ENCODE measurements around the gene SMARCA2. TPM values are rescaled to one million over a fixed set of nuclear protein-coding genes. Genes with fewer than 3 reads are reported as not detected.

Gene SMARCA2
- total and polyA plus RNA-seq, 4 donors: 143 to 161 (median 152) TPM

- Histone ChIP-seq H3K27me3 (ENCODE audit: control insufficient read depth, insufficient read depth, low read length) (no peaks in the 10 kb centered on the region), H3K9me3 (ENCODE audit: control insufficient read depth, insufficient read depth, low read length) (no peaks in the 10 kb centered on the region), H3K4me1 (ENCODE audit: control insufficient read depth, insufficient read depth, low read length) (no peaks in the 10 kb centered on the region), H3K36me3 (ENCODE audit: control insufficient read depth, insufficient read depth, low read length) (no peaks in the 10 kb centered on the region), H3K4me3 (ENCODE audit: low read depth, low read length) (no peak overlapping the region), H3K27ac (ENCODE audit: low read depth, low read length) (no peak overlapping the region)
- WGBS (ENCODE audit: insufficient coverage): 100% methylated on average over 3 of the region's 6 CpGs
- DNase-seq (ENCODE audit: low read depth in 4 of 6, low spot score in 6 of 6): no peak
These were observed 198.8 kb downstream of the SMARCA2 start for GRCh38 chr9:2213830-2214468.

GRCh38 chr9:2214707-2215106 is 199.6 kb downstream of the SMARCA2 start:
- H3K27ac ChIP-seq (ENCODE audit: low read depth, low read length): no peak overlapping the region
- no peaks in the 10 kb centered on the region for H3K4me1 ChIP-seq (ENCODE audit: control insufficient read depth, insufficient read depth, low read length)
- no peak overlapping the region for H3K4me3 ChIP-seq (ENCODE audit: low read depth, low read length)
- H3K9me3 ChIP-seq (ENCODE audit: control insufficient read depth, insufficient read depth, low read length): no peaks in the 10 kb centered on the region
- 74% methylated on average over 3 of the region's 5 CpGs for WGBS (ENCODE audit: insufficient coverage)
- H3K27me3 ChIP-seq (ENCODE audit: control insufficient read depth, insufficient read depth, low read length): no peaks in the 10 kb centered on the region
- no peak for DNase-seq (ENCODE audit: low read depth in 4 of 6, low spot score in 6 of 6)
- H3K36me3 ChIP-seq (ENCODE audit: control insufficient read depth, insufficient read depth, low read length): no peaks in the 10 kb centered on the region

- WGBS (ENCODE audit: insufficient coverage): no CpG with 5 or more reads among the region's 8 CpGs
- peak in 2 of 6 donors; percentile 38 to 47 for DNase-seq (ENCODE audit: low read depth in 4 of 6, low spot score in 6 of 6)
- Histone ChIP-seq H3K36me3 (ENCODE audit: control insufficient read depth, insufficient read depth, low read length) (no peaks in the 10 kb centered on the region), H3K27ac (ENCODE audit: low read depth, low read length) (no peak overlapping the region), H3K9me3 (ENCODE audit: control insufficient read depth, insufficient read depth, low read length) (no peaks in the 10 kb centered on the region), H3K4me3 (ENCODE audit: low read depth, low read length) (no peak overlapping the region), H3K27me3 (ENCODE audit: control insufficient read depth, insufficient read depth, low read length) (no peaks in the 10 kb centered on the region), H3K4me1 (ENCODE audit: control insufficient read depth, insufficient read depth, low read length) (no peaks in the 10 kb centered on the region)
These were observed 200.8 kb downstream of the SMARCA2 start for GRCh38 chr9:2215921-2216441.

GRCh38 chr9:2216591-2216990 is 201.4 kb downstream of the SMARCA2 start:
- H3K36me3 ChIP-seq (ENCODE audit: control insufficient read depth, insufficient read depth, low read length): no peaks in the 10 kb centered on the region
- no peak for DNase-seq (ENCODE audit: low read depth in 4 of 6, low spot score in 6 of 6)
- H3K4me1 ChIP-seq (ENCODE audit: control insufficient read depth, insufficient read depth, low read length): no peaks in the 10 kb centered on the region
- no peaks in the 10 kb centered on the region for H3K27me3 ChIP-seq (ENCODE audit: control insufficient read depth, insufficient read depth, low read length)
- H3K27ac ChIP-seq (ENCODE audit: low read depth, low read length): no peak overlapping the region
- WGBS (ENCODE audit: insufficient coverage): 90% methylated on average over 1 of the region's 2 CpGs
- no peak overlapping the region for H3K4me3 ChIP-seq (ENCODE audit: low read depth, low read length)
- H3K9me3 ChIP-seq (ENCODE audit: control insufficient read depth, insufficient read depth, low read length): no peaks in the 10 kb centered on the region

- Histone ChIP-seq H3K4me1 (ENCODE audit: control insufficient read depth, insufficient read depth, low read length) (no peaks in the 10 kb centered on the region), H3K9me3 (ENCODE audit: control insufficient read depth, insufficient read depth, low read length) (no peaks in the 10 kb centered on the region), H3K36me3 (ENCODE audit: control insufficient read depth, insufficient read depth, low read length) (no peaks in the 10 kb centered on the region), H3K27me3 (ENCODE audit: control insufficient read depth, insufficient read depth, low read length) (no peaks in the 10 kb centered on the region), H3K4me3 (ENCODE audit: low read depth, low read length) (no peak overlapping the region), H3K27ac (ENCODE audit: low read depth, low read length) (no peak overlapping the region)
- peak in 1 of 6 donors; percentile 14 for DNase-seq (ENCODE audit: low read depth in 4 of 6, low spot score in 6 of 6)
- WGBS (ENCODE audit: insufficient coverage): 57% methylated on average over 1 of the region's 3 CpGs
These were observed 202.4 kb downstream of the SMARCA2 start for GRCh38 chr9:2217540-2217939.

- Histone ChIP-seq H3K4me1 (ENCODE audit: control insufficient read depth, insufficient read depth, low read length) (no peaks in the 10 kb centered on the region), H3K4me3 (ENCODE audit: low read depth, low read length) (no peak overlapping the region), H3K27me3 (ENCODE audit: control insufficient read depth, insufficient read depth, low read length) (no peaks in the 10 kb centered on the region), H3K36me3 (ENCODE audit: control insufficient read depth, insufficient read depth, low read length) (no peaks in the 10 kb centered on the region), H3K27ac (ENCODE audit: low read depth, low read length) (no peak overlapping the region), H3K9me3 (ENCODE audit: control insufficient read depth, insufficient read depth, low read length) (no peaks in the 10 kb centered on the region)
- no CpG with 5 or more reads among the region's 3 CpGs for WGBS (ENCODE audit: insufficient coverage)
- DNase-seq (ENCODE audit: low read depth in 4 of 6, low spot score in 6 of 6): no peak
These were observed 204.9 kb downstream of the SMARCA2 start for GRCh38 chr9:2220036-2220435.

GRCh38 chr9:2227144-2227867 is 212.2 kb downstream of the SMARCA2 start:
- no peaks in the 10 kb centered on the region for H3K9me3 ChIP-seq (ENCODE audit: control insufficient read depth, insufficient read depth, low read length)
- no peaks in the 10 kb centered on the region for H3K36me3 ChIP-seq (ENCODE audit: control insufficient read depth, insufficient read depth, low read length)
- H3K4me1 ChIP-seq (ENCODE audit: control insufficient read depth, insufficient read depth, low read length): peaks cover 3% of the 10 kb centered on the region
- no peak for DNase-seq (ENCODE audit: low read depth in 4 of 6, low spot score in 6 of 6)
- H3K4me3 ChIP-seq (ENCODE audit: low read depth, low read length): no peak overlapping the region
- no peak overlapping the region for H3K27ac ChIP-seq (ENCODE audit: low read depth, low read length)
- 63% methylated on average over 3 of the region's 4 CpGs for WGBS (ENCODE audit: insufficient coverage)
- H3K27me3 ChIP-seq (ENCODE audit: control insufficient read depth, insufficient read depth, low read length): no peaks in the 10 kb centered on the region

- peak in 2 of 6 donors; percentile 21 to 32 for DNase-seq (ENCODE audit: low read depth in 4 of 6, low spot score in 6 of 6)
- H3K9me3 ChIP-seq (ENCODE audit: control insufficient read depth, insufficient read depth, low read length): no peaks in the 10 kb centered on the region
- no peaks in the 10 kb centered on the region for H3K27me3 ChIP-seq (ENCODE audit: control insufficient read depth, insufficient read depth, low read length)
- H3K36me3 ChIP-seq (ENCODE audit: control insufficient read depth, insufficient read depth, low read length): no peaks in the 10 kb centered on the region
- no peak overlapping the region for H3K4me3 ChIP-seq (ENCODE audit: low read depth, low read length)
- no CpG with 5 or more reads among the region's 2 CpGs for WGBS (ENCODE audit: insufficient coverage)
- H3K27ac ChIP-seq (ENCODE audit: low read depth, low read length): no peak overlapping the region
- peaks cover 3% of the 10 kb centered on the region for H3K4me1 ChIP-seq (ENCODE audit: control insufficient read depth, insufficient read depth, low read length)
These were observed 213.0 kb downstream of the SMARCA2 start for GRCh38 chr9:2228132-2228531.

- H3K27ac ChIP-seq (ENCODE audit: low read depth, low read length): no peak overlapping the region
These were observed 213.5 kb downstream of the SMARCA2 start for GRCh38 chr9:2228641-2229040.

More at GRCh38 chr9:2228641-2229040, 213.5 kb downstream of the SMARCA2 start:
- Histone ChIP-seq H3K4me3 (ENCODE audit: low read depth, low read length) (no peak overlapping the region), H3K36me3 (ENCODE audit: control insufficient read depth, insufficient read depth, low read length) (no peaks in the 10 kb centered on the region), H3K4me1 (ENCODE audit: control insufficient read depth, insufficient read depth, low read length) (peaks cover 3% of the 10 kb centered on the region), H3K9me3 (ENCODE audit: control insufficient read depth, insufficient read depth, low read length) (no peaks in the 10 kb centered on the region), H3K27me3 (ENCODE audit: control insufficient read depth, insufficient read depth, low read length) (no peaks in the 10 kb centered on the region)
- 100% methylated on average over 1 of the region's 2 CpGs for WGBS (ENCODE audit: insufficient coverage)
- DNase-seq (ENCODE audit: low read depth in 4 of 6, low spot score in 6 of 6): no peak
